Mesothelial cell of epicardium (in vitro differentiated cells): Measurements from ENCODE around the gene SDK1. TPM values are rescaled to one million over a fixed set of nuclear protein-coding genes. Genes with fewer than 3 reads are reported as not detected.
"Not testable (repeated sequence)": the region's sequence is repeated elsewhere in the genome, so short reads cannot be mapped to it uniquely, and the experiment has no call there.

Experiments
- DNase-seq, 2 experiments: peaks; one replicate each; pipeline ENCODE4 v3.0.0; 2021; ENCODE audit warnings: low spot score in 2 of 2; ENCODE audit not compliant: unreplicated experiment in 2 of 2
- H3K27ac Mint-ChIP-seq: 2 replicates; pipeline ENCODE4 v1.8.0; 2021; ENCODE audit warnings: mixed read lengths
- H3K27me3 Mint-ChIP-seq: 2 replicates; pipeline ENCODE4 v1.8.0; 2021; ENCODE audit warnings: low read depth, mixed read lengths
- H3K36me3 Mint-ChIP-seq: 2 replicates; pipeline ENCODE4 v1.8.0; 2021; ENCODE audit warnings: mixed read lengths
- H3K4me1 Mint-ChIP-seq: 2 replicates; pipeline ENCODE4 v1.8.0; 2021; ENCODE audit warnings: mixed read lengths
- H3K4me3 Mint-ChIP-seq: 2 replicates; pipeline ENCODE4 v1.8.0; 2021; ENCODE audit warnings: mild to moderate bottlenecking, moderate library complexity, mixed read lengths
- H3K9me3 Mint-ChIP-seq: 2 replicates; pipeline ENCODE4 v1.8.0; 2021; ENCODE audit warnings: mixed read lengths
- total RNA-seq: library from RNA; stranded (reverse); gene quantifications from 3 replicates; pipeline ENCODE4 v1.2.1, GENCODE V29; 2021
- TF ChIP-seq, protein P1 (sequence below): fragments of 200-600 bp; sonication (generic); IDR thresholded peaks from one replicate; pipeline ENCODE4 v1.5.0; 2021; ENCODE audit warnings: antibody characterized with exemption; ENCODE audit not compliant: unreplicated experiment

SDK1 gene
- total RNA-seq, 1 donor from 2014 or later, result 12.8 TPM

DNA sequence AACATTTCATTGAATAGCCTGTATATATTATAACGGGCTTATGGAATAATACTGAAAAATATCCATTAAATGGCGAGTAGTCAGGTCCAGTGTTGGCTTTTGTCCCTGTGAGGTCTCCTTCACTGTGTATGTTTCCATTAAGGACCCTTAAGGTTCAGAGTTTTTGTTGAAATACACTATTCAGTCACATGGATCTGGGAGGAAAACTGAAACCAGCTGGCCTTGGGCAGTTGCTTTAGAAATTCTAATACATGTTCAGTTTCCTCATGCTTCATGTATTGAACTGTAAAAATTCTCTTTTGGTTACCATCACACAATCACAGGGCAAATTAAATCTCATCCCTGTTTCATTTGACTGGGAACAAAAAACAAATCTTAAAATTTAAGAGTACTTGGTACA, 447.3 kb downstream of the SDK1 start:
- no peak for DNase-seq
- Mint-ChIP-seq H3K27me3 (no peaks in the 10 kb centered on the region), H3K36me3 (no peaks in the 10 kb centered on the region), H3K27ac (no peak overlapping the region), H3K4me3 (no peak overlapping the region), H3K4me1 (peaks cover 4% of the 10 kb centered on the region), H3K9me3 (no peaks in the 10 kb centered on the region)
- TF ChIP-seq, protein P1, sequence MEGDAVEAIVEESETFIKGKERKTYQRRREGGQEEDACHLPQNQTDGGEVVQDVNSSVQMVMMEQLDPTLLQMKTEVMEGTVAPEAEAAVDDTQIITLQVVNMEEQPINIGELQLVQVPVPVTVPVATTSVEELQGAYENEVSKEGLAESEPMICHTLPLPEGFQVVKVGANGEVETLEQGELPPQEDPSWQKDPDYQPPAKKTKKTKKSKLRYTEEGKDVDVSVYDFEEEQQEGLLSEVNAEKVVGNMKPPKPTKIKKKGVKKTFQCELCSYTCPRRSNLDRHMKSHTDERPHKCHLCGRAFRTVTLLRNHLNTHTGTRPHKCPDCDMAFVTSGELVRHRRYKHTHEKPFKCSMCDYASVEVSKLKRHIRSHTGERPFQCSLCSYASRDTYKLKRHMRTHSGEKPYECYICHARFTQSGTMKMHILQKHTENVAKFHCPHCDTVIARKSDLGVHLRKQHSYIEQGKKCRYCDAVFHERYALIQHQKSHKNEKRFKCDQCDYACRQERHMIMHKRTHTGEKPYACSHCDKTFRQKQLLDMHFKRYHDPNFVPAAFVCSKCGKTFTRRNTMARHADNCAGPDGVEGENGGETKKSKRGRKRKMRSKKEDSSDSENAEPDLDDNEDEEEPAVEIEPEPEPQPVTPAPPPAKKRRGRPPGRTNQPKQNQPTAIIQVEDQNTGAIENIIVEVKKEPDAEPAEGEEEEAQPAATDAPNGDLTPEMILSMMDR, result no peak

DNA sequence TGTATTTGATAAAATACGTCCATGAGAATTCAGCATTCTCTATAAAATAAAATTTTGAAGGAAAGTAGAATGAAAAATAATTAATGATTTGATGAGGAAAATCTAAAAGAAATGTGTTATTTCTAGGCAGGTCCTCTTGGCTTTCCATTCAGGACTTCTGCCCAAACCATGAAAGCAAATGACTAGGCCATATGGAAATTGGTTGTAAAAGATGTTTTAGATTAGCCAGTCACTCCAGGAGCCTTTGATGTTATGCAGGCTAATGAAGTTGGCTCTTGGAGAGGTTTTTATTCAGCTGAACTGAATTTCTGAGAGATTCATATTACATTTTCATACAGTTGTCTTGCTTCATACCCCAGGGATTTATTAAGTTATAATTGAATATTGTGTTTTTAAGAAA, 452.8 kb downstream of the SDK1 start:
- Mint-ChIP-seq H3K36me3 (no peaks in the 10 kb centered on the region), H3K27me3 (no peaks in the 10 kb centered on the region), H3K9me3 (no peaks in the 10 kb centered on the region), H3K4me3 (no peak overlapping the region), H3K27ac (no peak overlapping the region), H3K4me1 (peaks cover 13% of the 10 kb centered on the region)
- TF ChIP-seq, protein P1, result no peak
- no peak for DNase-seq

DNA sequence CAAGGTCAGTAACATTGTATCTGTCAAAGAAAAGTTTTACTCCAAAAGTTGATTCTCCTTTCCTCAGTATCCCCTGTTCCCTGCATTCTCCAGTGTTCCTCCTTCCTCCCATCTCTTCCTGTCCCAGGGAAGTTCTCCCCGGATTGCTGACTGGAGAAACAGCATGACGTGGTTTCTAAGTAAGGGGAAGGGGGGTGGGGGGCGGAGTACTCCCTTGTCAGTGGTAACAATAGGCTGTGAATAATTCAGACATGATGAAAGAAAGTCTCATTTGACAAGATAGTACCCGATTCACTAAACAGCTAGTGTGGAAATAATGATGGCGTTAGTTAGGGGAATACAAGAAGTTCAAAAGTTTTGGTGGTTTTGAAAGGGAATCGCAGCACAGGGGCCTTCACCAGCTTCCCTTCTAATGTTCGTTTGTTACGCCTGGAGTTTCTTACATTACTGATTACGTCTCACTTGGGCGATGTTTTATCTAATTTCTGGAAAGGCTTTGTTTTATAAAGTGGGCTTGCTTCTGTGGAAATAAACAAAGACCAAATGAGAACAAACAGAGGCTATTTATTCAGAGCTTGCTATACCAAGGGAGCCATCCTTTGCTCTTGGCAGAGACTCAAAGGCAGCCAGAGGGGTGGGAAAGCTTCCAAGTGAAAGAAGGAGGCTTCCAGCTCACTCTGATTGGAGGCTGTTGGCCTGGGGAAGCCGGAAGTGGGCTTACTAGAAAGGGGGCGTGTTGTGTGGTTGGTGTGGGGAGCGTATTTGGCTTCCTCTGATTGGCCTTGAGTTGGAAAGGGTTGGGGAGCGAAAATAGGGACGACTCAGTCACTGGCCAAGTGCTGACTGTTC, 453.7 kb downstream of the SDK1 start:
- TF ChIP-seq, protein P1, result no peak
- Mint-ChIP-seq H3K9me3 (no peaks in the 10 kb centered on the region), H3K4me1 (peaks cover 13% of the 10 kb centered on the region), H3K36me3 (no peaks in the 10 kb centered on the region), H3K27me3 (no peaks in the 10 kb centered on the region), H3K27ac (peak overlapping the region; percentile 78), H3K4me3 (no peak overlapping the region)
- no peak for DNase-seq

DNA sequence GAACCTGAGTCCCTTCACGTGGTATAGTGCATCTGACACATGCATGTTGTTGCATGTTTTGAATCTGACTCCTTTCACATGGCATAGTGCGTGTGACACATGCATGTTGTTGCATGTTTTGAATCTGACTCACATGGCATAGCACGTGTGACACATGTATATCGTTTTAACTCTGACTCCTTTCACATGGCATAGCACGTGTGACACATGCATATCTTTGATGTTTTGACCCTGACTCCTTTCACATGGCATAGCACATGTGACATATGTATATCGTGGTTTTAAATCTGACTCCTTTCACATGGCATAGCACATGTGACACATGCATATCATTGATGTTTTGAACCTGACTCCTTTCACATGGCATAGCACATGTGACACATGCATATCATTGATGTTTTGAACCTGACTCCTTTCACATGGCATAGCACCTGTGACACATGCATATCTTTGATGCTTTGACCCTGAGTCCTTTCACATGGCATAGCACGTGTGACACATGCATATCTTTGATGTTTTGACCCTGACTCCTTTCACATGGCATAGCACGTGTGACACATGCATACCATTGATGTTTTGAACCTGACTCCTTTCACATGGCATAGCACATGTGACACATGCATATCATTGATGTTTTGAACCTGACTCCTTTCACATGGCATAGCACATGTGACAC, 454.9 kb downstream of the SDK1 start:
- H3K27ac Mint-ChIP-seq, H3K4me3 Mint-ChIP-seq, H3K36me3 Mint-ChIP-seq: not testable (repeated sequence)

DNA sequence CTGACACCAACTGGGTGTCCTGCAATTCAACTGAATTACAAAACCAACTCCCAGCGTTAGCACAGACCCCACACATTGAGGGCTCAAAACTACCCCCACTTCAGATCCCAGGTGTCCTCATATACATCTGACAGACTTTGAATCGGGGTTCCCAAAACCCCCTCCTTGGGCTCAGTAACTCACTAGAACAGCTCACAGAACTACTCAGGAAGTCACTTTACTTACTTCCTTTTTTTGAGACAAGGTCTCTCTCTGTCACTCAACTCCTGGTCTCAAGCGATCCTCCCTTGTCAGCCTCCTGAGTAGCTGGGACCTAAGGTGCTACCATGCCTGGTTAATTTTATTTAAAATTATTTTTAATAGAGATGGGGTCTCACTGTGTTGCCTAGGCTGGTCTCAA, 456.0 kb downstream of the SDK1 start:
- peaks cover 17% of the 10 kb centered on the region for H3K4me1 Mint-ChIP-seq
- DNase-seq, result no peak
- no peaks in the 10 kb centered on the region for H3K36me3 Mint-ChIP-seq
- no peaks in the 10 kb centered on the region for H3K9me3 Mint-ChIP-seq
- H3K27me3 Mint-ChIP-seq, result no peaks in the 10 kb centered on the region
- TF ChIP-seq, protein P1, result no peak
- H3K27ac Mint-ChIP-seq, result no peak overlapping the region
- H3K4me3 Mint-ChIP-seq, result no peak overlapping the region

More for the DNA sequence above, 454.9 kb downstream of the SDK1 start:
- H3K27me3 Mint-ChIP-seq, H3K9me3 Mint-ChIP-seq, DNase-seq: not testable (repeated sequence)
- peaks cover 13% of the 10 kb centered on the region for H3K4me1 Mint-ChIP-seq

DNA sequence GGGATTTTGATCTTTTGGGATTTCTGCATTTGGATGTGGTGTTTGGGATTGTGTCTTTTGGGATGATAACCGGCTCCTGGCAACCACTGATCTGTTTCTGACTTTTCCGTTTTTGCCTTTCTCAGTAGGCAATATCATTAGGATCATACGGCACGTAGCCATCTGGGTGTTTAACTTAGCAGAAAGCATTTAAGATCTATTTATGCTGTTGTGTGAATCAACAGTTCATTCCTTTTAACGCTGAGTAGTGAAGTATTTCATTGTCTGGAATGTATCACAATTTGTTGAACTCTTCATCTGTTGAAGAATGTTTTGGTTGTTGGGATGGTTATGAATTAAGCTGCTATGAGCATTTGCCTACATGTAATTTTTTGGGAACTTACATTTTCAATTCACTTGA, 459.6 kb downstream of the SDK1 start:
- no peak overlapping the region for H3K27ac Mint-ChIP-seq
- no peak for DNase-seq
- H3K4me1 Mint-ChIP-seq, result peaks cover 6% of the 10 kb centered on the region
- TF ChIP-seq, protein P1, result no peak
- no peaks in the 10 kb centered on the region for H3K27me3 Mint-ChIP-seq
- H3K36me3 Mint-ChIP-seq, result no peaks in the 10 kb centered on the region
- H3K9me3 Mint-ChIP-seq, result no peaks in the 10 kb centered on the region
- no peak overlapping the region for H3K4me3 Mint-ChIP-seq
